ENCODE data around the gene CCDC85B. TPM values are rescaled to one million over a fixed set of nuclear protein-coding genes. Genes with fewer than 3 reads are reported as not detected.

The CCDC85B gene
- total and polyA plus RNA-seq, 2 of the 13 experiments (the other 11 are each of a cell fraction or from before 2014, with no cell fraction given) = 8.2 to 19.5 TPM

DNA sequence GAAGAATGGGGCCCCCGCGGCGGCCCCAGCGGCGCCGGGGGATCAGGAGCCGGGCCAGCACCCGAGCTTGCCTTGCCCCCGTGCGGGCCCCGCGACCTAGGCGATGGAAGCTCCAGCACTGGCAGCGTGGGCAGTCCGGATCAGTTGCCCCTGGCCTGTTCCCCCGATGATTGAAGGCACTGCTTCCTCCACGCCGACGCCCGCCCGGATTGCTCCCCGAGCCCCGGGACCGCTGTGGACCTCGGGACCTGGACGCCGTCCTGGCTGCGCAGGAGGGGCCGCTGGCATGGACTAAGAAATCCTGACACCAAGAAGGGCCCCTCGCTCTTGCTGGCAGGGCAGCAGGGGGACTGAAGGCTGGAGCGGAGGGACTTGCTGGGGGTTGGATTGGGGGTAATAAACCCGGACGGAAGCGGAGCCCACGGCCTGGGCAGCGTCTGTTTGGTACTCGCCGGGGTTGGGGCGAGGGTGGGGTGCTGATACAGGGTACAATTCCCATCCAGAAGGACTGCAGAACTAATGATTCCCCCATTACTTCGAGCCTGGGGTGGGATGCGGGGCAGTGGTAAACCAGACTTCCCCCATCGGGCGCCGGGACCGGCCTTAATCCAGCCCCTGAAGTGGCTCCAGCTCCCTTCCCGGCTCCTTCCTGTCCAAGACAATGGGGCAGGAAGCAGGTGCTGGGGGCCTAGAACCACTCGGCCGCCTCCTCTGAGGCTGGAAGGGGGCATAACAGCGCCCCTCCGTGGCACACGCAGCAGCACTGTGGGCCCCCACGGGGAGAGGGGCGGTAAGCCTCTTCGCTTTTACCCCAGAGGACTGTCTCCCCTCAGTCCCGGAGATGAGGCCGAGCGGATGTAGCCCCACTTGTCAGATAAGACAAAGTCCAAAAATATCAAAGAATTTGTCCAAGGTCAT, 1.0 kb downstream of the CCDC85B start (continued):
- TF ChIP-seq, protein P1, sequence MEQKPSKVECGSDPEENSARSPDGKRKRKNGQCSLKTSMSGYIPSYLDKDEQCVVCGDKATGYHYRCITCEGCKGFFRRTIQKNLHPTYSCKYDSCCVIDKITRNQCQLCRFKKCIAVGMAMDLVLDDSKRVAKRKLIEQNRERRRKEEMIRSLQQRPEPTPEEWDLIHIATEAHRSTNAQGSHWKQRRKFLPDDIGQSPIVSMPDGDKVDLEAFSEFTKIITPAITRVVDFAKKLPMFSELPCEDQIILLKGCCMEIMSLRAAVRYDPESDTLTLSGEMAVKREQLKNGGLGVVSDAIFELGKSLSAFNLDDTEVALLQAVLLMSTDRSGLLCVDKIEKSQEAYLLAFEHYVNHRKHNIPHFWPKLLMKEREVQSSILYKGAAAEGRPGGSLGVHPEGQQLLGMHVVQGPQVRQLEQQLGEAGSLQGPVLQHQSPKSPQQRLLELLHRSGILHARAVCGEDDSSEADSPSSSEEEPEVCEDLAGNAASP (CRISPR knock-in tag; IDR thresholded peaks at IDR 0.05; ENCODE audit: borderline replicate concordance) = no peak; the same call in 1 of the 2 replicates
- no peak for TF ChIP-seq ZMAT3 (CRISPR knock-in tag; conservative IDR thresholded peaks at IDR 0.05)
- TF ChIP-seq, protein P2, sequence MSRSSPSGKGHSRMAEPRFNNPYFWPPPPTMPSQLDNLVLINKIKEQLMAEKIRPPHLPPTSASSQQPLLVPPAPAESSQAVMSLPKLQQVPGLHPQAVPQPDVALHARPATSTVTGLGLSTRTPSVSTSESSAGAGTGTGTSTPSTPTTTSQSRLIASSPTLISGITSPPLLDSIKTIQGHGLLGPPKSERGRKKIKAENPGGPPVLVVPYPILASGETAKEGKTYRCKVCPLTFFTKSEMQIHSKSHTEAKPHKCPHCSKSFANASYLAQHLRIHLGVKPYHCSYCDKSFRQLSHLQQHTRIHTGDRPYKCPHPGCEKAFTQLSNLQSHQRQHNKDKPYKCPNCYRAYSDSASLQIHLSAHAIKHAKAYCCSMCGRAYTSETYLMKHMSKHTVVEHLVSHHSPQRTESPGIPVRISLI (CRISPR knock-in tag; IDR thresholded peaks at IDR 0.05; ENCODE audit: borderline replicate concordance) = peak; percentile 19; the same call in 1 of the 2 replicates
- TF ChIP-seq, protein P3, sequence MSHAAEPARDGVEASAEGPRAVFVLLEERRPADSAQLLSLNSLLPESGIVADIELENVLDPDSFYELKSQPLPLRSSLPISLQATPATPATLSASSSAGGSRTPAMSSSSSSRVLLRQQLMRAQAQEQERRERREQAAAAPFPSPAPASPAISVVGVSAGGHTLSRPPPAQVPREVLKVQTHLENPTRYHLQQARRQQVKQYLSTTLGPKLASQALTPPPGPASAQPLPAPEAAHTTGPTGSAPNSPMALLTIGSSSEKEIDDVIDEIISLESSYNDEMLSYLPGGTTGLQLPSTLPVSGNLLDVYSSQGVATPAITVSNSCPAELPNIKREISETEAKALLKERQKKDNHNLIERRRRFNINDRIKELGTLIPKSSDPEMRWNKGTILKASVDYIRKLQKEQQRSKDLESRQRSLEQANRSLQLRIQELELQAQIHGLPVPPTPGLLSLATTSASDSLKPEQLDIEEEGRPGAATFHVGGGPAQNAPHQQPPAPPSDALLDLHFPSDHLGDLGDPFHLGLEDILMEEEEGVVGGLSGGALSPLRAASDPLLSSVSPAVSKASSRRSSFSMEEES (CRISPR knock-in tag; IDR thresholded peaks at IDR 0.05) = no peak; the same call in 1 of the 2 replicates
- TF ChIP-seq TOE1 (CRISPR knock-in tag; IDR thresholded peaks at IDR 0.05) = no peak
- no peak for TF ChIP-seq KLF11 (CRISPR knock-in tag; IDR thresholded peaks at IDR 0.05)
- TF ChIP-seq MAFG (CRISPR knock-in tag; IDR thresholded peaks at IDR 0.05) = no peak
- TF ChIP-seq MED1 (CRISPR knock-in tag; IDR thresholded peaks at IDR 0.05) = peak; percentile 73
- TF ChIP-seq, protein P4, sequence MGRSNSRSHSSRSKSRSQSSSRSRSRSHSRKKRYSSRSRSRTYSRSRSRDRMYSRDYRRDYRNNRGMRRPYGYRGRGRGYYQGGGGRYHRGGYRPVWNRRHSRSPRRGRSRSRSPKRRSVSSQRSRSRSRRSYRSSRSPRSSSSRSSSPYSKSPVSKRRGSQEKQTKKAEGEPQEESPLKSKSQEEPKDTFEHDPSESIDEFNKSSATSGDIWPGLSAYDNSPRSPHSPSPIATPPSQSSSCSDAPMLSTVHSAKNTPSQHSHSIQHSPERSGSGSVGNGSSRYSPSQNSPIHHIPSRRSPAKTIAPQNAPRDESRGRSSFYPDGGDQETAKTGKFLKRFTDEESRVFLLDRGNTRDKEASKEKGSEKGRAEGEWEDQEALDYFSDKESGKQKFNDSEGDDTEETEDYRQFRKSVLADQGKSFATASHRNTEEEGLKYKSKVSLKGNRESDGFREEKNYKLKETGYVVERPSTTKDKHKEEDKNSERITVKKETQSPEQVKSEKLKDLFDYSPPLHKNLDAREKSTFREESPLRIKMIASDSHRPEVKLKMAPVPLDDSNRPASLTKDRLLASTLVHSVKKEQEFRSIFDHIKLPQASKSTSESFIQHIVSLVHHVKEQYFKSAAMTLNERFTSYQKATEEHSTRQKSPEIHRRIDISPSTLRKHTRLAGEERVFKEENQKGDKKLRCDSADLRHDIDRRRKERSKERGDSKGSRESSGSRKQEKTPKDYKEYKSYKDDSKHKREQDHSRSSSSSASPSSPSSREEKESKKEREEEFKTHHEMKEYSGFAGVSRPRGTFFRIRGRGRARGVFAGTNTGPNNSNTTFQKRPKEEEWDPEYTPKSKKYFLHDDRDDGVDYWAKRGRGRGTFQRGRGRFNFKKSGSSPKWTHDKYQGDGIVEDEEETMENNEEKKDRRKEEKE (IDR thresholded peaks at IDR 0.05) = no peak
- TF ChIP-seq SMAD1 (CRISPR knock-in tag; IDR thresholded peaks at IDR 0.05; ENCODE audit: borderline replicate concordance, low read depth) = no peak
- TF ChIP-seq, protein P5, sequence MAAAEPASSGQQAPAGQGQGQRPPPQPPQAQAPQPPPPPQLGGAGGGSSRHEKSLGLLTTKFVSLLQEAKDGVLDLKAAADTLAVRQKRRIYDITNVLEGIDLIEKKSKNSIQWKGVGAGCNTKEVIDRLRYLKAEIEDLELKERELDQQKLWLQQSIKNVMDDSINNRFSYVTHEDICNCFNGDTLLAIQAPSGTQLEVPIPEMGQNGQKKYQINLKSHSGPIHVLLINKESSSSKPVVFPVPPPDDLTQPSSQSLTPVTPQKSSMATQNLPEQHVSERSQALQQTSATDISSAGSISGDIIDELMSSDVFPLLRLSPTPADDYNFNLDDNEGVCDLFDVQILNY (CRISPR knock-in tag; conservative IDR thresholded peaks at IDR 0.05) = no peak
- TF ChIP-seq ZNF713 (CRISPR knock-in tag; IDR thresholded peaks at IDR 0.05) = no peak
- TF ChIP-seq SMARCC2 (IDR thresholded peaks at IDR 0.05) = no peak
- no peak for TF ChIP-seq JUN (CRISPR knock-in tag; IDR thresholded peaks at IDR 0.05)
- no peak for TF ChIP-seq SMC3 (IDR thresholded peaks at IDR 0.05; ENCODE audit: low read length)
- no peak for TF ChIP-seq ZNF317 (CRISPR knock-in tag; IDR thresholded peaks at IDR 0.05)
- TF ChIP-seq ZNF569 (CRISPR knock-in tag; IDR thresholded peaks at IDR 0.05; ENCODE audit: borderline replicate concordance) = no peak
- TF ChIP-seq ARNT (IDR thresholded peaks at IDR 0.05) = no peak
- TF ChIP-seq MIER2 (CRISPR knock-in tag; IDR thresholded peaks at IDR 0.05) = no peak
- TF ChIP-seq ZC3H13 (CRISPR knock-in tag; IDR thresholded peaks at IDR 0.05) = peak; percentile 97
- TF ChIP-seq, protein P6, sequence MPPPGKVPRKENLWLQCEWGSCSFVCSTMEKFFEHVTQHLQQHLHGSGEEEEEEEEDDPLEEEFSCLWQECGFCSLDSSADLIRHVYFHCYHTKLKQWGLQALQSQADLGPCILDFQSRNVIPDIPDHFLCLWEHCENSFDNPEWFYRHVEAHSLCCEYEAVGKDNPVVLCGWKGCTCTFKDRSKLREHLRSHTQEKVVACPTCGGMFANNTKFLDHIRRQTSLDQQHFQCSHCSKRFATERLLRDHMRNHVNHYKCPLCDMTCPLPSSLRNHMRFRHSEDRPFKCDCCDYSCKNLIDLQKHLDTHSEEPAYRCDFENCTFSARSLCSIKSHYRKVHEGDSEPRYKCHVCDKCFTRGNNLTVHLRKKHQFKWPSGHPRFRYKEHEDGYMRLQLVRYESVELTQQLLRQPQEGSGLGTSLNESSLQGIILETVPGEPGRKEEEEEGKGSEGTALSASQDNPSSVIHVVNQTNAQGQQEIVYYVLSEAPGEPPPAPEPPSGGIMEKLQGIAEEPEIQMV (CRISPR knock-in tag; IDR thresholded peaks at IDR 0.05; ENCODE audit: low read depth) = 0 out of 2 replicates have a peak, but pooled peaks have one; percentile 41

Measured in HepG2 (cell line).